GM19240 (cell line): Measurements from ENCODE around the gene GNG4.
"Not testable (repeated sequence)": the region's sequence is repeated elsewhere in the genome, so short reads cannot be mapped to it uniquely, and the experiment has no call there.

Source experiments
- DNase-seq: peaks from one replicate; pipeline ENCODE4 v3.0.0; 2011; ENCODE audit warnings: low spot score; ENCODE audit not compliant: insufficient read length

Gene GNG4

GRCh38 chr1:235545292-235545930 lies 104.2 kb downstream of the GNG4 start:
- DNase-seq, result no peak

GRCh38 chr1:235542845-235543244 lies 106.7 kb downstream of the GNG4 start:
- not testable (repeated sequence) for DNase-seq

DNA sequence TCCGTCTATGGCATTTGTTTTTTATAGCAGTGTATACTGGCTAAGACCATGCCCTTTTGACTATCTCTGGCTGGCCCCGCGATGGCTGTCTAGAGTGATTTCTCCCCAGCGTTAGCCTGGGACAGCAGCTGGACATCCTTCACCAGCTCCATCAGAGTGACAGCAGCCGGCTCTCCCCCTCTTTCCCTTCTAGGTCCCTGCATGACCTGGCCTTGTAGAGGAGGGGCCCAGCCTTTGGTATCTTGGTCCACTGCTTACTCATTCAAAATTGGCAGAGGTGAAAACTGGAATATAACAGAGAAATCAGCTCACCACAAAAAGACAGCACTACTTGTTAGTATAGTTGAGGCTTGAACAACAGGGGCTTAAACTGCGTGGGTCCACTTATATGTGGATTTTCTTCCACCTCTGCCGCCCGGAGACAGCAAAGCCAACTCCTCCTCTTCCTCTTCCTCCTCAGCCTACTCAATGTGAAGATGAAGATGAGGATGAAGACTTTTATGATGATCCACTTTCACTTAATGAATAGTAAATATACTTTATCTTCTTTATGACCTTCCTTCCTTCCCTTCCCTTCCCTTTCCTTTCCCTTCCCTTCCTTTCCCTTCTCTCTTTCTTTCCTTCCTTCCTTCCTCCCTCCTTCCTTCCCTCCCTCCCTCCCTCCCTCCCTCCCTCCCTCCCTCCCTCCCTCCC lies 116.0 kb downstream of the GNG4 start:
- DNase-seq, result no peak

- DNase-seq, result no peak
These were observed 117.2 kb downstream of the GNG4 start for GRCh38 chr1:235532360-235532759.

- DNase-seq, result no peak
These were observed 122.3 kb downstream of the GNG4 start for GRCh38 chr1:235527196-235527814.

DNA sequence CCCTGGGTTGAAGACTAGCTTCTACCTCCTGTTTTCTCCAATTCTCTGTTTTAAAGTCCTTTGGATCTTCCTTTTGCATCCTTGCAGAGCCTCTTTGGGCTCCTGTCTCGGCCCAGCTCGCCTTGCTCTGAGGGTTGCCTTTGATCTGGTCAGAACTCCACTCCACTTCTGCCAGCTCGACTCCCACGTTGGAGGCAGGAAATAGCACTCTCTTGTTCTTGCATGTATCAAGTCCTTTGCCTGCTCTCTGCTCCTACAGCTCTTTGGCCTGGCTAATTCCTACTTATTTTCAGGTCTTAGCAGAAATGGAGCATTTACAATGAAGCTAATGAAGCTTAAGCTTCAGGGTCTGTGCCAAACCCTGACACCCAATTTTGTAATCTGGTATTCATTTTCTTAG lies 124.3 kb downstream of the GNG4 start:
- no peak for DNase-seq

DNA sequence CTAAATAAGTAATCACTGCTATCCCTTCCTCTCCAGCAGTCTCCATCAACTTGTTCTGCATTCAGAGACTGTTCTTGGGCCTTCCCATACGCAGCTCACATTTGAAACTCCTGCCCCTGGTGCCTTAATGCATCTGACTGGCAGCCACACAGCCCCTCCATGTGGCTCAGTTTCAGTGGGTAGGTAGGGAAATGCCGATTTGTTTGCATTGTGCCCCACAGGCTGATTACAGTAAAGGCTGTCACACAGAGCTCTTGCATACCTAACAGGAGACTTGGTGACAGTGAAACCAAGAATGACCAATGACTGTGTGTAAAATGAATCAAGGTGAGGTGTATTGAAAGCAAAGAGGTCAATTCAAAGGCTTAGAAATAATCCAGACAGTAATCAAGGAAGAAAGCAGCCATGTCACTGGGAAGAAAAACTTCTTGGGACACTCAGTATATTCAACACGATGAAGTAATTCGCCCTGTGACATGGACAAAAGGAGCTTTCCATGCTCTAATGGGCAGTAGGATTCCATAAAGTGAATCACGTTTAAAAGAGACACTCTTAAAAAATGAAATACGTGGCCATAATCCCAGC lies 132.6 kb downstream of the GNG4 start:
- DNase-seq, result no peak

DNA sequence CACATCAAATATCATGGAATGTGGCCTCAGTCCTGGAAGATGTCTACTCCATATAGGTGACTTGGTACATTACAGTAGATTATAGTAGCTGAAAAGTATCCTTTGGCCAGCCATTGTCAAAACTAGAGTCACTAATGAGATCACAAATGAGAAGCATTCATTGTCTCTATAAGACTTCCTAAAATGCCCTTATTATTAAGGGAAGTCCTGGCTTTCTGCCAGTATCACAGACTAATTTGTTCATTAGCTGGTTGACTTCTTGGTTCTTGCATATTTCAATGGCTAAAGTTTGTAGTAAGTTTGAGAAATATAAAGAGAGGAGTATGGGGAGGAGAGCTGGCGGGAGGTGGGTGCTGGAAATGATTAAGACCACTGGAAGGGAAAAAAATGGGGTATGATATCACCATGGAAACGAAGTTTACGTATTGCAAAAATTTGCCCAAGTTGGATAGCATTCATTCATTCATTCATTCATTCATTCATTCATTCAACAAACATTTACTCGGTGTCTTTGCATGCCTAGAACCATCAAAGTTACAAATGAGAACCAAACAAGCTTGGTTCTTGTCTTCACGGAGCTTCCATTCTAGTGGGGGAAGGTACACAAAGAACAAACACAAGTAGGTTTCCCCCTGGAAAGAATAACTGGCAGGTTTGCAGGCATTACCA lies 133.6 kb downstream of the GNG4 start:
- no peak for DNase-seq

DNA sequence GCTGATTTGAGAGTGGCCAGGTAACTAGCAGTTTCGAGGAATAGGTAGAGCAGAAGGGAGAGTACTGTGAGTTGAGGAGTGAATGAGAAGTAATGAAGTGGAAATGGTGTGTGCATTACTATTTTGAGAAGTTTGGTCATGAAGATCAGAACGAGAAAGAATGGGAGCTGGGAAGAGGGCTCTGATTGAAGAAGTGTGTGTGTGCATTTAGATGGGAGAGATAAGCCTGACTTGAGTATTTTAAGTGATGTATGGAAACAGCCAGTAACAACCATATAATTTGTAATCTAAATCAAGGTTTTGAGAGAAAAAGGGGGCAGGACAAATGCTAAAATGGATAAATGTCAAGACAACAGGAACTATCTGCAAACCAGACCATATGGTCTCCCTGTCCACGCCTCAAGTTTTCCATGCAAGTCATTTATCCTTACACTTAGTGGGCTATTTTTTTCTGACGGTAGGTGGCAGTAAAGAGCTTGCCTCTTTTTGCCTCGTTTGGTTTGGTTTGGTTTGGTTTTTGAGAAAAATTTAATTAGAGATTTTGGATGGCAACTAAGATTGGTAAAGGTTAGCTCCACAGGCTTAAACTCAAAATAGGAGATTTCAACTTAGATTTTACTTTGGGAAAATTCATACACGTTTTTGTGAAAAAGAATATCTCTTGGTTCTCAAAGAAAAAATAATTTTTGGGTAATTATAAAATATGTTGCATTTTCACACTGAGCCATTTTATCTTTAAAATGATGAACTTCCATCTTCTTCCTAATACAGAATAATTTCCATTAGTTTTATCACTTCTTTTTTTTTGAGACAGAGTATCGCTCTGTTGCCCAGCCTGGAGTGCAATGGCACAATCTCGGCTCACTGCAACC lies 135.9 kb downstream of the GNG4 start:
- DNase-seq, result no peak

GRCh38 chr1:235511470-235512240 lies 137.9 kb downstream of the GNG4 start:
- no peak for DNase-seq

- DNase-seq, result no peak
These were observed 138.8 kb downstream of the GNG4 start for GRCh38 chr1:235510823-235511222.

DNA sequence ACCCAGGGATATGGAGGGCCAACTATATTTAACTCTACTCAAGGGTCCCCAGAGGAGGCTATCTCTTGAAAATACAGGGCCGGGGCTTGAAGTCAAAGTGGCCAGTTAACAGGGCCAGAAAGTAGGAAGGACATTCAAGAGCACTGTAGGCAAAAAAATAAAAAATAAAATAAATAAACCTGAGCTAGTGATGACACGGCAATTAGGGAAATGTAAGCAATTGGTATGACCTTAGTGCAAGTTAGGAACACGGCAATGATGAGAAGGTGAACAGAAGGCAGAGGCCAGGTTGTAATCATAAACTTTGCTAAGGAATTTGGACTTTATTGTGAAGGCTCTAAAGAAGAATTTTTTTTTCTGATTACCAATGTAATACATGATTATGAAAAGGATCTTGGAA lies 142.0 kb downstream of the GNG4 start:
- no peak for DNase-seq

DNA sequence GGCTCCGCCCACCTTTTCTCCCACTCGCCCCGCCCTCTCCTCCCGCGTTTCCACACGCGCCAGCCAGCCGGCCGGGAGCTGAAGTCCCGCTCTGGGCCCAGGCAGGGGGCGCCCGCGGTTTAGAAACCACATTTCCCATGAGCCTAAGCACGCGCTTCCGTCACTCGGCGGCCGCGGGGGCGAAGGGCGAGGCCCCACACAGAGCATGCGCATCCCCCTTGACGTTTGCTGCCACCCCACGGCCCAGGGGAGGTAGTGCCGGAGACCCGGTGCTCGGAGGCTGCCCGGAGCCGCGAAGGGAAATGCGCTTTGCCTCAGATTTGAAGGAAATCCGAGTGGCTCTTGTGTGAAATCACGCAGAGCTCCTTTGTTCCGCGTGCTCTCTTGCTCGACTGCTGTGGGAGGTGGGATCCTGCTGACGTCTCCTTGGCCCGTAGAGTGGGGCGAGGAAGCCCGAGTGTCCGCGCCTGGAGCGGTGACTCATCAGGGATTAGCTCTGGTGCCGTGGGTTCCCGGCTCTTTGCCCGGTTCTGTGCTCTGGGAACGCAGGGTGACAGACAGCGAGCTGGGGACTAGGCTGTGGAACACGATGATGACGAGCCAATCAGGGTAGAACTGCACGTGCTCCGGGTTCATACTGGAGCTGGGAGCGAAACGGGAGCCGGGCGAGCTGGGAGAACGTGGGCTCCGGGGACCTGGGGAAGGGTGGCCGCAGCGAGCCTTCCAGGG lies 144.9 kb downstream of the GNG4 start:
- DNase-seq, result peak; percentile 79

- DNase-seq, result no peak
These were observed 145.5 kb downstream of the GNG4 start, which contains the start of gene B3GALNT2 for GRCh38 chr1:235504122-235504493. B3GALNT2 (minus strand) TSS chr1:235504452; CDS start chr1:235504252, 200 bp downstream.

- DNase-seq, result no peak
These were observed 146.0 kb downstream of the GNG4 start for GRCh38 chr1:235503403-235504121.

- DNase-seq, result no peak
These were observed 146.8 kb downstream of the GNG4 start for GRCh38 chr1:235502601-235503402.

DNA sequence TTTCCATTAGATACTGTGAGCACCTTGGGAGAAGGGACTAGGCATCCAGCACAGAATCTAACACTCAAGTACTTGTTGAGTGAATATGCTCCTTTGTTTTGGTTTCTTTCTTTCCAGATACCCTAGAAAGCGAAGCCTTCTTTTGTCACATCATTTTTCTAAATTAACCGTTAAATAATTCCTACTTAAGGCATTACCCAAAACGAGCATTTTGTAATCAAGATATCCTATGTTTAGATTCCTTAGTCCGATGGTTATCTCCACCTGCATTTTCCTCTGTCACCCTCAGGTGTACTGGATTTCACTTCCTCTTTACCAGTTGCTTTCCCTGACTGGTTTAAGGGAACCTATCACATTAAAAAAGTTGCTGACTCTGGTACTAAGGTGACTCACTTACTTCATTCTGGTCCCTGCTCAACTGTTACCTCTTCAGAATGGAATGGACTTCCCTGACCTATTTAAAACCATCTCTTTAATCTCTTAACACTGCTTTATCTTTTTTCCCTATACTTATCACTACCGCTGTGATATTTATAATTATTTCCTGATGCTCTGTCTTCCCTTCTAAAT lies 148.5 kb downstream of the GNG4 start:
- no peak for DNase-seq
